GM19372 (cell line): ENCODE results near the gene MAPKAP1.

Experiments used
- ATAC-seq: cut with Tn5 transposase; IDR thresholded peaks from one replicate; pipeline ENCODE4 v1.9.1; 2021; ENCODE audit warnings: mild to moderate bottlenecking, low read depth, moderate library complexity; ENCODE audit not compliant: unreplicated experiment

MAPKAP1 gene

GRCh38 chr9:125544484-125544883 lies 162.5 kb downstream of the MAPKAP1 start:
- no peak for ATAC-seq

GRCh38 chr9:125541840-125542243 lies 165.2 kb downstream of the MAPKAP1 start:
- ATAC-seq: no peak

- ATAC-seq: no peak
Measured at GRCh38 chr9:125540497-125540896, 166.5 kb downstream of the MAPKAP1 start.

- ATAC-seq: no peak
Measured at GRCh38 chr9:125538092-125538473, 168.9 kb downstream of the MAPKAP1 start.

GRCh38 chr9:125537442-125538091 lies 169.4 kb downstream of the MAPKAP1 start:
- no peak for ATAC-seq

- ATAC-seq: no peak
Measured at GRCh38 chr9:125536776-125537175, 170.2 kb downstream of the MAPKAP1 start.

- ATAC-seq: no peak
Measured at GRCh38 chr9:125536167-125536772, 170.7 kb downstream of the MAPKAP1 start.

GRCh38 chr9:125534971-125535701 lies 171.9 kb downstream of the MAPKAP1 start:
- no peak for ATAC-seq

GRCh38 chr9:125532812-125533594 lies 174.0 kb downstream of the MAPKAP1 start:
- ATAC-seq: no peak

- ATAC-seq: no peak
Measured at GRCh38 chr9:125532412-125532811, 174.6 kb downstream of the MAPKAP1 start.

GRCh38 chr9:125529589-125530515 lies 177.2 kb downstream of the MAPKAP1 start:
- ATAC-seq: no peak

- no peak for ATAC-seq
Measured at GRCh38 chr9:125529107-125529506, 177.9 kb downstream of the MAPKAP1 start.

GRCh38 chr9:125527471-125528002 lies 179.5 kb downstream of the MAPKAP1 start:
- no peak for ATAC-seq

GRCh38 chr9:125525921-125526631 lies 180.9 kb downstream of the MAPKAP1 start:
- no peak for ATAC-seq

- no peak for ATAC-seq
Measured at GRCh38 chr9:125524583-125525355, 182.2 kb downstream of the MAPKAP1 start.

GRCh38 chr9:125523681-125524080 lies 183.3 kb downstream of the MAPKAP1 start:
- no peak for ATAC-seq

GRCh38 chr9:125522328-125522725 lies 184.7 kb downstream of the MAPKAP1 start:
- no peak for ATAC-seq
